Kasumi-1 (cell line): ENCODE measurements around the gene ACTG1.
"Not testable (repeated sequence)": the region's sequence is repeated elsewhere in the genome, so short reads cannot be mapped to it uniquely, and the experiment has no call there.

Source experiments
- DNase-seq, 2 experiments: peaks; one replicate each; lab custom pipeline; 2025; lab: John Stamatoyannopoulos, UW

ACTG1 gene

DNA sequence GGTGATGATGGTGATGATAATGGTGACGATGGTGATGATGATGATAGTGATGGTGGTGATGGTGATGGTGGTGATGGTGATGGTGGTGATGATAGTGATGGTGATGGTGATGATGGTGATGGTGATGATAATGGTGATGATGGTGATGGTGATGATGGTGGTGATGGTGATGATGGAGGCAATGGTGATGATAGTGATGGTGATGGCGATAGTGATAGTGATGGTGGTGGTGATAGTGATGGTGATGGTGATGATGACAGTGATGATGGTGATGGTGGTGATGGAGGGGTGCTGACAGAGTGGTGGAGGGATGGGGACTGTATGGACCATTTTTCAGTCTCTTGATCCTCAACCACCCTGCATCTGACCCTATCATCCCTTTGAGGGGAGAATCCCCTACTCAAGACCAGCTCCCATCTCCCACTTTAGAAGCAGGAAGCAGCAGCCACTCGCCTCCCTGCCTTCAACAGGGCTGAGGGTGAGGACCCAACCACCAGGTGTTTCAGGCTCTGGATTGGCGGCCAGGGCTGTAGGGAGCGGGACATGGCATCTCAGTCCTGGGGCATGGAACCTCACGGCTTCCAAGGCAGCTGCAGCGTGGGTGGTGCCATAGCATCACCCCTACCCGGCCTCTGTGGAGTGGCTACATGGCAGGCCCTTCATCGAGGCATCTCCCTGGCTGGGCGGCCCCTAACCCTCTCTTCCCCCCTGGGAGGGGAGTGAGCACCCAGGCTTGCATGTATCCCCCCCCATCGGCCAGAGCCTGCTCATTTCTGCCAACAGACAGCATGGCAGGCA is 20.1 kb upstream of the ACTG1 start:
- no peak for DNase-seq

DNA sequence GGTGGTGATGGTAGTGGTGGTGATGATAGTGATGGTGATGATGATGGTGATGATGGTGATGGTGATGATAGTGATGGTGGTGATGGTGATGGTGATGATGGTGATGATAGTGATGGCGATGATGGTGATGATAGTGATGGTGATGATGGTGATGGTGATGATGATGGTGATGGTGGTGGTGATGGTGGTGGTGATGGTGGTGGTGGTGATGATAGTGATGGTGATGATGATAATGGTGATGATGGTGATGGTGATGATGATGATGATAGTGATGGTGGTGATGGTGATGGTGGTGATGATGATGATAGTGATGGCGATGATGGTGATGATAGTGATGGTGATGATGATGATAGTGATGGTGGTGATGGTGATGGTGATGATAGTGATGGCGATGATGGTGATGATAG is 19.4 kb upstream of the ACTG1 start:
- not testable (repeated sequence) for DNase-seq

DNA sequence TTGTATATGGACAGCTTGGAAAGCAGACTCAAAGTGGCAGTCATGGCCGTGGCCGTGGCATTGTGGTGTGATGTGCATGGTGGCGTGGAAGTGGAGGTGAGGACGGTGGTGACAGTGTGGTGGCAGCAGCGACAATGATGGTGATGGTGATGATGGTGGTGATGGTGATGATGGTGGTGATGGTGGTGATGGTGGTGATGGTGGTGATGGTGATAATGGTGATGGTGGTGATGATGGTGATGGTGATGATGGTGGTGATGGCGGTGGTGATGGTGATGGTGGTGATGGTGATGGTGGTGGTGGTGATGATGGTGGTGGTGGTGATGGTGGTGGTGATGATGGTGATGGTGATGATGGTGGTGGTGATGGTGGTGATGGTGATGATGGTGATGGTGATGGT is 18.4 kb upstream of the ACTG1 start:
- DNase-seq = not testable (repeated sequence)

DNA sequence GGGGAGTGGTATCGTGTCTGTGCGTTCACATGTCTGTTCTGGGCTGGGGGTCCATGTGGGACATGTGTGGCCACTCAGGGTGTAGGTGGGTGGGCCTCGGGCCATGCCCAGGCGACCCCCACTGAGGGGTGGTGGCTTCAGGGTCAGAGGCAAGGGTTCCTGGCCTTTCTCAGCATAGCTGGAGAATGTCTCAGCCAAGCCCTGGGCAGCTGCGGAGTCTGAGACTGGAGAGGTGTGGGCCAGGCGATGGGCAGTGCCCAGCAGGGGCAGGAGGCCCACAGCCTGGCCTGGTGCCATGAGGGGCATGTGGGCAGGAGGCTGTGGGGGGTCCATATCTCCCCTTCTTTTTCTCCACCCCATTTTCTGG is 16.8 kb upstream of the ACTG1 start:
- no peak for DNase-seq

DNA sequence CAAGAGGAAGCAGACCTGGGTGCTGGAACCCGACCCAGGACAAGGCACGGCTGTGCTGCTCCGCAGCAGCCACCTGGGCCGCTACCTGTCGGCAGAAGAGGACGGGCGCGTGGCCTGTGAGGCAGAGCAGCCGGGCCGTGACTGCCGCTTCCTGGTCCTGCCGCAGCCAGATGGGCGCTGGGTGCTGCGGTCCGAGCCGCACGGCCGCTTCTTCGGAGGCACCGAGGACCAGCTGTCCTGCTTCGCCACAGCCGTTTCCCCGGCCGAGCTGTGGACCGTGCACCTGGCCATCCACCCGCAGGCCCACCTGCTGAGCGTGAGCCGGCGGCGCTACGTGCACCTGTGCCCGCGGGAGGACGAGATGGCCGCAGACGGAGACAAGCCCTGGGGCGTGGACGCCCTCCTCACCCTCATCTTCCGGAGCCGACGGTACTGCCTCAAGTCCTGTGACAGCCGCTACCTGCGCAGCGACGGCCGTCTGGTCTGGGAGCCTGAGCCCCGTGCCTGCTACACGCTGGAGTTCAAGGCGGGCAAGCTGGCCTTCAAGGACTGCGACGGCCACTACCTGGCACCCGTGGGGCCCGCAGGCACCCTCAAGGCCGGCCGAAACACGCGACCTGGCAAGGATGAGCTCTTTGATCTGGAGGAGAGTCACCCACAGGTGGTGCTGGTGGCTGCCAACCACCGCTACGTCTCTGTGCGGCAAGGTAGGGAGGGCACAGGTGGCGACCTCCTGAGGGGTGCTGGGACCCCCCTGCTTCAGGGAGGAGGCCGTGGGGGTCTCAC is 16.2 kb upstream of the ACTG1 start:
- no peak for DNase-seq

DNA sequence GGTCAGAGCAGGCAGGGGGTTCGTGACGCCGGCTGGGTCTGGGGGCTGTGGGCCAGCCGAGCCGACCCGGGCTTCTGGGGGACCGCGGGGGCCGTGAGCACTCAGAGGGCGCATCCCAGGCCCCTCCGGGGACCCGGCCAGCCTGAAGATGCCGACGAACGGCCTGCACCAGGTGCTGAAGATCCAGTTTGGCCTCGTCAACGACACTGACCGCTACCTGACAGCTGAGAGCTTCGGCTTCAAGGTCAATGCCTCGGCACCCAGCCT is 15.7 kb upstream of the ACTG1 start:
- no peak for DNase-seq

DNA sequence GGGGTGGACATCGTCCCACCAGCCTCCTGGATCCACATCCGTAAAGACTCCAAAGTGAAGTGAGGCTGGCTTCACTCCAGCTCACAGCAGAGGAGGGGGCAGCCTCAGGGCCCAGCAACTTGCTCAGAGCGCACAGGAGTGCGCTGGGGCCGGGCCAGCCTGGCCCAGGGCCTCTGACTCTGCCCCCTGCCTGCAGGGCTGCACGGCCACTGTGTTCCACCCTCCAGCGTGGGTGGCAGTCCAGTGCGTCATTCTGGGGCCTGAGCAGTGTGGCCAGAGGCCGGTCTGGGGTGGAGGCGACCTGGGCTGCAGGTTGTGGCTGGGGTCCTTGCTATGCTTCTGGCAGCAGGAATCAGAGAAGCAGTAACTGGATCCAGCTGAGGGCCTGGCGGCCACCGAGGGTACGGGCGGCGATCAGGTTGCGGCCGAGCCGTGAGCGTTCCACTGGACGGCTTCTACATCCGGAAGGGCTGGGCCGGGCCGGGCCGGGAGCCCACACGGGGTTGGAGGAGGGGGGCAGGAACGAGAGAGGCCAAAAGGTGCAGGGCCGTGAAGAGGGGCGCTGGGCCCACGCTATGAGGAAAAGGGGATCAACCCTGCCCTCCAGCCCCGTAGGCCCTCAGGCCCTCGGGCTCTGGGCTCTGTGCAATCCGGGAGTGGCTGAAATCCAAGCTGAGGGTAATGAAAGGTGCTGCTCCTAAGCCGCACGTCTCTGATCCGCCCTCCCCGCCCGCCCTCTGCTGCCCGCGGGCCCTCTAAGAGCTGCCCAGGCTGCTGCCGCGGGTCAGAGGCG is 15.2 kb upstream of the ACTG1 start, which contains the start of gene FSCN2:
Gene FSCN2, plus strand, starts transcription at position 787 of the 793 bp plus-strand sequence. CDS start 155 bp downstream, outside the sequence.
- DNase-seq = no peak

DNA sequence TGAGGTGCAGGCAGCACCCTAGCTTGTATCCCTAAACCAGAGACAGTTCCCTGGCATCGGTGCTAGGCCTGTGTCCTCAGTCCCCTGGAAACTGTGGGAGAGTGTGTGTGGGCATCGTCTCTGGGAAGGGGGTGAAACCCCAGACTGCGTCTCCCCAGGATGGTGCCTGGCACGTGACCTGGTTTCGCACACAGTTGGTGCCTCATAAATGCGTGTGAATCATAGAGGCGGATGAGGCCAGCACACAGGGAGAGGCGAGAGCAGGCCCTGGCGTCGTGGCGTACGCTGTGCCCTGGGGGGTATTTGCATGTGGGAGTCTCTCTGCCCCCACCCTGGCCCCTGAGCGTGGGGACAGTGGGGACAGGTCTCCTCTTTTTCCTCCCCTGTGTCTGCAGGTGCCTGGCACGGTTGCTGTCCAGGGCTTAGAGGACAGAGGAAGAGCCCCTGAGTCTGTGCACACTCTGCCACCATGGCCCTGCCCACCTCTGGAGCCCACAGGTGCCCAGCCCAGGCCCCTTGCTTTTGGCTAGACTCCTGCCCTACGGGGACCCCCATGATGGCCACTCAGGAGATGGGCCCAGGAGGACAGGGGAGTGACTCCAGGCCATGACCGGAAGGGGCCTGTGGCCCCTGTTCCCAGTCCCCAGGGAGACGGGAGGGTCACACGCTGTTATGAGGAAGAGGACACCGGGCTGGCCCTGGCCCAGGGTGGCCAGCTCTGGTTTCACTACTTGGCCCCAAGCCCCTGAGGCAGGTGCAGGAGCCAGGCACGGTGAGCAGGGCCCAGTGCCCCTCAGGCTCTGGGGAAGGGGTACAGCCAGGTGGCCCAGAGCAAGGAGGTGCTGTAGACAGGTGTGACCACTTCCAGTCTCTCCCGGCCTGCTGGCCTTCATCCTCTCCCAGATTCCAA is 14.3 kb upstream of the ACTG1 start:
- no peak for DNase-seq

DNA sequence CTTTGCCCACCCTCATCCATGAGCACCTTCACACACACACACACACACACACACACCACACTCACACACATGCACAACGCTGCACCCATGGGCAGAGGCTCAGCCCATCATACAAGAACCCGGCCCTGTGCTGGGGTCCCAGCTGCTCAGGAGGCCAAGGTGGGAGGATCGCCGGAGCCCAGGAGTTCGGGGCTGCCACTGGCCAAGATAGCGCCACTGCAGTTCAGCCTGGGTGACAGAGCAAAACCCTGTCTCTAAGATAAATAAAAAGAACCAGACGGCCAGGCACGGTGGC is 12.2 kb upstream of the ACTG1 start:
- DNase-seq = no peak

DNA sequence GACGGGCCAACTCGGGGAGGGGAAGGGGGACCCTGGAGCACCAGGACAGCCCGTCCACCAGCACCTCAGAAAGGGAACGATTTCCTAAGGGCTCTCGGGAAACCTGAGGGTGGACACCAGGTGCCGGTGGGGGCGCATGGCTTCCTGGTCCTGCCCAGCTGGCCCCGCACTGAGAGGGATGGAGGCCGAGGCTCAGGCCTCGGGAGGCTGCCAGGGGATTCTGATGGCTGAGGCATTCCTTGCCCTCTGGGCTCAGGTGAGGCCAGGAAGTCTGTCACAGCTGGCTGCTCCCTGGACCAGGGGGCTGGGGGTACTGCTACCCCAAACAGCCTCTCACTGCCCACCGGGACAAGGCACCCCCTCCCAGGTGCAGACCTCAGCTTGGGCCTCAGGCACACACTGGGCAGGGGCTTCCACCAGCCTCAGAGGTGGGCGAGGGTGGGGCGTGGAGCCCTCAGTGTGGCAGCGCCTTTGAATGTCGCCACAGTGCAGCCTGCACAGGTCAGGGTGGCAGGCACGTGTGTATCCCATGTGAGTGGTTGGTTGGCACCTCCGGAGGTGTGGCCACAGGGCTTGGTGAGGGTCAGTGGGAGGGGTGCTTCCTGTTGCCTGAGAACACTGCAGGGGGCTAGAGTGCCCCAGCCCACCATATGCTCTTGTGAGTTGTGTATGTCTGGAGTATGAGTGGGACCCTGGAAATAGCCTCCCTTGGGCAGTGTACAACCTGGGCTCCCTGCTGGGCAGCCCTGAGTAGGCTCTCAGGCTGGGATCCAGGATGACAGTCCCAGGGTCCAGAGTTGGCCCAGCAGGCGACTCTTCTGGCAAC is 11.7 kb upstream of the ACTG1 start:
- no peak for DNase-seq

DNA sequence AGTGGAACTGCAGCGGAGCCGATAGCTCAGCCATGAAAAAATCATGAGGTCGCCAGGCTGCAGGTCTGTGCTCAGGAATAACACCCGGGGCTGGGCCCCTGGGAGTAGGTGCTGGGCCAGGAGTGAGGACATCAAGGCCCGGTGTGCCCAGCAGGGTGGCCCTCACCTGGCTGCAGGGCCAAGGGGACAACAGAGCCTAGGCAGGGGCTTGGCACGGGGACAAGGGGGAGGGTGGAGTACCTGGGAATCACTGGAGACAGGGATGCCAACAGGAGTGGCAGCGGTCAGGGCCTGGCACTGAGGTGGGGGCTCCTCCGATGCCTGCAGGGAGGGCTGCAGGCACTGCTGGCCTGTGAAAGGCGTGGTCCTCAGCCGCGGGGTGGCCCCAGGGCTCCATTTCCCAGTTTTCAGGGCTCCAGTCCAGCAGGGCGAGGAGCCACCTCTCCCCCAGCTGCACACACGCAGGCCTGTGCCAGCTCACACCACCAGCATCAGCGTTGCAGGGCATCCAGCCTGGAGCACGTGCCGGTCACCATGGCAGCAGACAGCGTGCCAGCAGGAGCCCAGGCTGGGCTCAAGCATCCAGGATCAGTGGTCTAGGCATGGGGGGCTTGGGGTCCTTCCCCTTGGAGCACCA is 10.9 kb upstream of the ACTG1 start:
- no peak for DNase-seq

DNA sequence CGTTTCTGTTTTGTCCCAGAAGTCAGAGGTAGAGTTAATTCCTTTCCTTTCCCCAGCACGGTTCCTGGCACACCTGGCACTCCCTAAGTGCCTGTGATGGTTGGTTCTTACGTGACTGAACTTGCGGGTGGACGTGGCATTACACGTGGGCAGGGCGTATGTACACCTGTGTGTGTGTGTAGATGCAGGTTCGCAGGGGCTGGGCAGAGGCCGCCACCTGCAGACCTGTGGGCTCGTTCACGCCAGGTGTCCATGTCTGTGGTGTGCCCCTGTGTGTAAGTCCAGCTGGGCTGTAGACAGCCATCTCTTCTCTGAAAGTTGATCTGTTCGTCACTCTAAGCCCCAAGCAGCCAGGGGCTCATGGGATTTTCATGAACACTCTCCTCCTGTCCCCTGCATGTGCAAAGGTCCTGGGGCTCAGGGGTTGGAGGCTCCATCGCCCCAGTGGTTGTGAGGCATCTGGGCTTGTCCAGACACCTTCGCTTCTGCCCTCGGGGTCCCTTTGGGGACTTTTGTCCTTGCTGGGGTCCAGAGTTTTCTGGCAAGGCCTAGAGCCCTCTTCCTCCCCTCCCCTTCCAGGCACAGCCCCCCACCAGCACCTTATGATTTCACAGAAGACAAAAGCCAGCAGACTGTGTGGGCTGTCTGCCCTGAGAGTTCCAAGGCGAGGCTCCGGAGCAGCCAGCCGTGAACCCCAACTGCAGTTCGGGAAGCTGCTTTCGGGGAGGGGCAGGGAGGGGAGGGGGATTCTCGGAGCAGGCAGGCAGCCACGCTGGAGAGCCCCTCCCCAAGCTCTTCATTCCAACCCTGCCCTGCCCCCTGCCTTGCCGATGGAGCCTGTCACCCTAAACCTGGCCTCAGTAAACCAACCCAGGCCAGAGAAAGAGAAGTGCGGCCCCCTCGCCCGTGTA is 10.1 kb upstream of the ACTG1 start:
- DNase-seq = peak; percentile 78 to 89

DNA sequence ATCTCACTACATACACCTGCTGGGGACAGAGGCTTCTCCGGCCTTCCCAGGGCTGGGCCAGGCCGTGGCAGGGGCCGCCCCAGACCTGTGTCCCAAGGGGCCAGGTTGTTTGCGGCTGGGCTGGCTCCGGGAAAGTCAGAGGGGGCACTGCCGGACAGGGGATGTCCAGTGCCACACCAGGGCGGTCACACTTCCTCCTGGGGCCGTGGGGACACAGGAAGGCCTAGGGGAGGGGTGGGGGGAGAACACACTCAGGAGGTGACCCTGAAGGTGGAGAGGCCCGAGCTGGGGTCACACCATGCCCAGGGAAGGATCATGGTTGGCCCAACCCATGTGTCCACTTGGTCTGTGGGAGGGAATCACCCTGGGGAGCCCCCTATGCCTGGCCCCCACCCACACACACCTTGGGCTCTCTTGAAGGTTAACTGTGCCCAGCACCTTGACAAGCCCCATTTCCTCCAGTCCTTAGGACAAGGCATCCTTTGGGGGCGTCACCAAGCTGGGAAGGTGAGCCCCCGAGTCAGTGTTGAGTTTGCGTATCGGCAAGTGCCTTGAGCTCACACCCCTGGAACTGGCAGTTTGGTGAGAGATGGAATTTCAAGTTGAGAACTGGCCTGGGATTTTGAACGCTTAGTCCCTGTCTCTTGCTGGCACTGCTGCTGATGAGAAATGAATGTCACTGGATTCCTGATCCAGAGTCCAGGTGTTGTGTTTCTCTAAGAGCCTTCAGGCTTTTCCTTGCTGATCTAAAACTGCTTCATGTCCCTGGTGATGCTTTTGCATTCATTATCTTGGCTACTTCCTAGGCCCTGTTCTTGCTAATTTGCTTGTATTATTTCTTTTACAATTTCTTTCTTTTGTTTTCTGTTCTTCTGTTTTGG is 7.7 kb upstream of the ACTG1 start:
- no peak for DNase-seq

DNA sequence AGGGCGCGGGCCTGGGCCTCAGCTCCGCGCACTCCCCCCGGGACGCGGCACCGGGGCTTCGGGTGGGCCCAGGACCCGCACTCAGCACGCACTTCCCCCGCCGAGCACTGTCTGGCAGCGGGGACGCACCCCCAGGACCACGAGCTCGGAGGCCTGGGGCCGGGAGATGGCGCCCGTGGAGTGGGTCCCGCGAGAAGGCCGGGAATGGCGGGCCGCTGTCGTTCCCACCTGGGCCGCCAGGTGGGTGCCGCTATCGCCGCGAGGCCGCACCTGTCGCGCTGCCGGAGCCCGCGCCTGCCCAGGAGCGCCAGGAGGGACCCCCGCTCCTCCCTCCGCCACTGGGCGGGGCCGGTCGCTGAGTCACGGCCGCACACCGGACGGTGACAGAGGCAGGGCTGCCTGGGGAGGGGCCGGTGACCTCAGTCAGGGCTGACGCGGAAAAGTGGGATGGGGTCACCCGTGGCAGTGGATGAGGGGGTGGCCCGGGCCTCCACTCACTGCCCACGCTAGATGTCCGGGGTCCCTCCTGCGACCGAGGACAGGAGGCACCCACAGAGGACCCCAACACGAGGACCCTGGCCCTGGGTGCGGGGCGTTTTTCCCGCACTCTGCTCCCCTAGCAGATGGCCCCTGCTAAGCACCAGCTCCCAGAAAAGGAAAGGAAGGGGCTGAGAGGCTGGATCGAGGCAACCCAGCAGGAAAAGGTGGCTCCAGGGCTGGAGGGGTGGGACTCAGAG is 6.9 kb upstream of the ACTG1 start:
- DNase-seq = no peak

DNA sequence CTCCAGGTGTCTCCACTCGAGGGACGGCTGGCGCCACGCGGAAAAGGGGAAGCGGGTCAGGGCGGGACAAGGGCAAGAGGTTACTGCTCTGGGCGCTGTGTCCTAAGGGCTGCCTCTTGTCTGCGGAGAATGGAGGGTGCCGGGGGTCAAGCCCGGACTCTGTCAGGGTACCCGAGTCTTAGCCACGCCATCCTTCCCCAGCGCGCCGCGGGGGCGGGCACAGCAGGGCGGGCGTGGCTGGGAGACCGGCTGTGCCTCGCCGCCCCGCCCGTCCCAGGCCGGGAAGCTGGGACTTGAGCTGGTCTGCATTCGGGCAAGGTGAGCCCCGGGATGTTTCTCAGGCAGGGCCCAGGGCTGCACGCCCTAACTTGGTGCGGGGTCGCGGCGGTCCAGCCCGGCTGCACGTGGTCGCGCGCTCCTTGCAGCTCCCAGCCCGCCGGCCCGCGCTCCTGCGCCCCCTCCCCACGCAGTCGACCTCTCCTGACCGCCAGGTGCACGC is 6.2 kb upstream of the ACTG1 start:
- no peak for DNase-seq

DNA sequence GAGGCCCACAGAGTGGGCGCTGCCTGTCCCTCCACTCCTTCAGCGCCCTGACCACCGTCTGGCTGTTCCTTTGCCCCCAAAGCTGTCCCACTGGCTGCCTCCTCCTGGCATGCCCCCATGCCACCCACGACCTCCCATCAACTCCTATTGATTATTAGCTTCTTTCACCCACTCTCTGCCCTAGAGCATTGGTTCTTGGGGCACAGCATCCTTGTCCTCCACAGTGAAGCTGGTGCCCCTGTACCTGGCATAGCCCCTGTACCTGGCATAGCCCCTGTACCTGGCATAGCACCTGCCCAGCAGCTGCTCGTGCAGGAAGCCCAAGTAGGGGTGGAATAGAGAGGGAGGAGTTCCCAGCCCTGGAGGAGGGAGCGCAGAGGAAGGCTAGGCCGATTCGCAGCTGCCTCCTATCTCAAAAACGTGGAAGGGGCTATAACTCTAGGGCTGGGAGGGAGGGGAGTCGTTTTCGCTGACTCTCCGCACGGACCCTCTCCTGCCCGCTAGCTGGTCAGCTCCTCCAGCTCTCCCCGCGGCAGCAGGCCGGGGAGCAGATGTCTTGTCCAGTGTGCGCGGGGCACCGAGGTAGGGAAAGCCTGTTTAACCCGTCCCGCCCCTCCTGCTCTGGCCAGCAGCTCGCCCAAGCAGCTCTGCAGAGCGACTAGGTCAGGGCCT is 5.7 kb upstream of the ACTG1 start:
- no peak for DNase-seq
